ENCODE results near the gene KIF9.
"Not testable (repeated sequence)": the region's sequence is repeated elsewhere in the genome, so short reads cannot be mapped to it uniquely, and the experiment has no call there.

The KIF9 gene

GRCh38 chr3:47243419-47244147, 39.0 kb downstream of the KIF9 start:
- H3K4me1 ChIP-seq (ENCODE audit: control insufficient read depth, insufficient read depth, low read length) = no peaks in the 10 kb centered on the region
- H3K4me3 ChIP-seq (ENCODE audit: low read length) = no peak overlapping the region
- no peaks in the 10 kb centered on the region for H3K27me3 ChIP-seq (ENCODE audit: control insufficient read depth, insufficient read depth, low read length)
- no peaks in the 10 kb centered on the region for H3K9me3 ChIP-seq (ENCODE audit: control insufficient read depth, low read length)
- H3K9ac ChIP-seq (ENCODE audit: low read length) = no peak overlapping the region
- no peaks in the 10 kb centered on the region for H3K36me3 ChIP-seq (ENCODE audit: control insufficient read depth, insufficient read depth, low read length)

- H3K4me1 ChIP-seq (ENCODE audit: control insufficient read depth, insufficient read depth, low read length) = no peaks in the 10 kb centered on the region
- H3K9me3 ChIP-seq (ENCODE audit: control insufficient read depth, low read length) = no peaks in the 10 kb centered on the region
- H3K27me3 ChIP-seq (ENCODE audit: control insufficient read depth, insufficient read depth, low read length) = no peaks in the 10 kb centered on the region
- no peaks in the 10 kb centered on the region for H3K36me3 ChIP-seq (ENCODE audit: control insufficient read depth, insufficient read depth, low read length)
- no peak overlapping the region for H3K9ac ChIP-seq (ENCODE audit: low read length)
- H3K4me3 ChIP-seq (ENCODE audit: low read length) = no peak overlapping the region
Measured at GRCh38 chr3:47239929-47240328, 42.7 kb downstream of the KIF9 start.

- no peaks in the 10 kb centered on the region for H3K36me3 ChIP-seq (ENCODE audit: control insufficient read depth, insufficient read depth, low read length)
- no peaks in the 10 kb centered on the region for H3K4me1 ChIP-seq (ENCODE audit: control insufficient read depth, insufficient read depth, low read length)
- H3K9me3 ChIP-seq (ENCODE audit: control insufficient read depth, low read length) = no peaks in the 10 kb centered on the region
- no peak overlapping the region for H3K4me3 ChIP-seq (ENCODE audit: low read length)
- H3K9ac ChIP-seq (ENCODE audit: low read length) = no peak overlapping the region
- no peaks in the 10 kb centered on the region for H3K27me3 ChIP-seq (ENCODE audit: control insufficient read depth, insufficient read depth, low read length)
Measured at GRCh38 chr3:47238017-47238416, 44.6 kb downstream of the KIF9 start.

GRCh38 chr3:47228088-47228487, 54.5 kb downstream of the KIF9 start:
- Histone ChIP-seq H3K9ac (ENCODE audit: low read length) (no peak overlapping the region), H3K27me3 (ENCODE audit: control insufficient read depth, insufficient read depth, low read length) (no peaks in the 10 kb centered on the region), H3K36me3 (ENCODE audit: control insufficient read depth, insufficient read depth, low read length) (no peaks in the 10 kb centered on the region), H3K4me3 (ENCODE audit: low read length) (no peak overlapping the region), H3K4me1 (ENCODE audit: control insufficient read depth, insufficient read depth, low read length) (no peaks in the 10 kb centered on the region), H3K9me3 (ENCODE audit: control insufficient read depth, low read length) (no peaks in the 10 kb centered on the region)

- Histone ChIP-seq H3K36me3 (ENCODE audit: control insufficient read depth, insufficient read depth, low read length) (no peaks in the 10 kb centered on the region), H3K4me1 (ENCODE audit: control insufficient read depth, insufficient read depth, low read length) (no peaks in the 10 kb centered on the region), H3K9me3 (ENCODE audit: control insufficient read depth, low read length) (no peaks in the 10 kb centered on the region), H3K4me3 (ENCODE audit: low read length) (no peak overlapping the region), H3K9ac (ENCODE audit: low read length) (no peak overlapping the region), H3K27me3 (ENCODE audit: control insufficient read depth, insufficient read depth, low read length) (no peaks in the 10 kb centered on the region)
Measured at GRCh38 chr3:47227678-47228077, 54.9 kb downstream of the KIF9 start.

- H3K36me3 ChIP-seq (ENCODE audit: control insufficient read depth, insufficient read depth, low read length) = no peaks in the 10 kb centered on the region
- H3K4me1 ChIP-seq (ENCODE audit: control insufficient read depth, insufficient read depth, low read length) = no peaks in the 10 kb centered on the region
- H3K9ac ChIP-seq (ENCODE audit: low read length) = no peak overlapping the region
- H3K27me3 ChIP-seq (ENCODE audit: control insufficient read depth, insufficient read depth, low read length) = no peaks in the 10 kb centered on the region
- no peak overlapping the region for H3K4me3 ChIP-seq (ENCODE audit: low read length)
- H3K9me3 ChIP-seq (ENCODE audit: control insufficient read depth, low read length) = no peaks in the 10 kb centered on the region
Measured at GRCh38 chr3:47225310-47225906, 57.2 kb downstream of the KIF9 start.

GRCh38 chr3:47223755-47224154, 58.8 kb downstream of the KIF9 start:
- H3K9ac ChIP-seq (ENCODE audit: low read length) = no peak overlapping the region
- H3K4me3 ChIP-seq (ENCODE audit: low read length) = no peak overlapping the region
- no peaks in the 10 kb centered on the region for H3K36me3 ChIP-seq (ENCODE audit: control insufficient read depth, insufficient read depth, low read length)
- no peaks in the 10 kb centered on the region for H3K9me3 ChIP-seq (ENCODE audit: control insufficient read depth, low read length)
- H3K4me1 ChIP-seq (ENCODE audit: control insufficient read depth, insufficient read depth, low read length) = no peaks in the 10 kb centered on the region
- no peaks in the 10 kb centered on the region for H3K27me3 ChIP-seq (ENCODE audit: control insufficient read depth, insufficient read depth, low read length)

GRCh38 chr3:47221798-47222197, 60.8 kb downstream of the KIF9 start:
- H3K9me3 ChIP-seq (ENCODE audit: control insufficient read depth, low read length) = no peaks in the 10 kb centered on the region
- no peaks in the 10 kb centered on the region for H3K36me3 ChIP-seq (ENCODE audit: control insufficient read depth, insufficient read depth, low read length)
- no peak overlapping the region for H3K9ac ChIP-seq (ENCODE audit: low read length)
- no peak overlapping the region for H3K4me3 ChIP-seq (ENCODE audit: low read length)
- no peaks in the 10 kb centered on the region for H3K27me3 ChIP-seq (ENCODE audit: control insufficient read depth, insufficient read depth, low read length)
- no peaks in the 10 kb centered on the region for H3K4me1 ChIP-seq (ENCODE audit: control insufficient read depth, insufficient read depth, low read length)

GRCh38 chr3:47210863-47211405, 71.7 kb downstream of the KIF9 start:
- H3K4me3 ChIP-seq (ENCODE audit: low read length) = no peak overlapping the region

GRCh38 chr3:47206022-47206421, 76.6 kb downstream of the KIF9 start:
- not testable (repeated sequence) for H3K9me3 ChIP-seq (ENCODE audit: control insufficient read depth, low read length); H3K4me1 ChIP-seq (ENCODE audit: control insufficient read depth, insufficient read depth, low read length); H3K36me3 ChIP-seq (ENCODE audit: control insufficient read depth, insufficient read depth, low read length); H3K9ac ChIP-seq (ENCODE audit: low read length); H3K27me3 ChIP-seq (ENCODE audit: control insufficient read depth, insufficient read depth, low read length); H3K4me3 ChIP-seq (ENCODE audit: low read length)

More at GRCh38 chr3:47210863-47211405, 71.7 kb downstream of the KIF9 start:
- Histone ChIP-seq H3K9me3 (ENCODE audit: control insufficient read depth, low read length) (no peaks in the 10 kb centered on the region), H3K36me3 (ENCODE audit: control insufficient read depth, insufficient read depth, low read length) (no peaks in the 10 kb centered on the region), H3K9ac (ENCODE audit: low read length) (no peak overlapping the region), H3K4me1 (ENCODE audit: control insufficient read depth, insufficient read depth, low read length) (no peaks in the 10 kb centered on the region), H3K27me3 (ENCODE audit: control insufficient read depth, insufficient read depth, low read length) (no peaks in the 10 kb centered on the region)

GRCh38 chr3:47204875-47205274, 77.7 kb downstream of the KIF9 start:
- H3K27me3 ChIP-seq (ENCODE audit: control insufficient read depth, insufficient read depth, low read length) = no peaks in the 10 kb centered on the region
- no peak overlapping the region for H3K4me3 ChIP-seq (ENCODE audit: low read length)
- H3K36me3 ChIP-seq (ENCODE audit: control insufficient read depth, insufficient read depth, low read length) = no peaks in the 10 kb centered on the region
- H3K9ac ChIP-seq (ENCODE audit: low read length) = no peak overlapping the region
- H3K9me3 ChIP-seq (ENCODE audit: control insufficient read depth, low read length) = no peaks in the 10 kb centered on the region
- H3K4me1 ChIP-seq (ENCODE audit: control insufficient read depth, insufficient read depth, low read length) = no peaks in the 10 kb centered on the region

- Histone ChIP-seq H3K9me3 (ENCODE audit: control insufficient read depth, low read length) (no peaks in the 10 kb centered on the region), H3K27me3 (ENCODE audit: control insufficient read depth, insufficient read depth, low read length) (no peaks in the 10 kb centered on the region), H3K36me3 (ENCODE audit: control insufficient read depth, insufficient read depth, low read length) (no peaks in the 10 kb centered on the region), H3K4me1 (ENCODE audit: control insufficient read depth, insufficient read depth, low read length) (no peaks in the 10 kb centered on the region), H3K4me3 (ENCODE audit: low read length) (no peak overlapping the region), H3K9ac (ENCODE audit: low read length) (no peak overlapping the region)
Measured at GRCh38 chr3:47202542-47202941, 80.1 kb downstream of the KIF9 start.
